GM23338 (cell line): ENCODE results near the gene STAT5B.

Experiments
- CREB1 ChIP-seq: fragments of 250-450 bp; sonication (Bioruptor Pico); IDR thresholded peaks from 2 replicates; pipeline ENCODE4 v1.5.0; 2020; ENCODE audit warnings: low read depth, mild to moderate bottlenecking, moderate library complexity
- EZH2 ChIP-seq: fragments of 200-600 bp; sonication (generic); IDR thresholded peaks from one replicate; pipeline ENCODE4 v1.8.0; 2017; ENCODE audit warnings: antibody characterized with exemption, mild to moderate bottlenecking, low read depth; ENCODE audit not compliant: unreplicated experiment
- EZH2phosphoT487 ChIP-seq: fragments of 200-600 bp; sonication (generic); IDR thresholded peaks from one replicate; pipeline ENCODE4 v1.8.1; 2018; ENCODE audit warnings: antibody characterized with exemption; ENCODE audit not compliant: unreplicated experiment
- POLR2AphosphoS5 ChIP-seq: IDR thresholded peaks from 2 replicates; pipeline ENCODE4 v1.6.1; 2016; ENCODE audit warnings: antibody characterized with exemption, low read depth
- TF ChIP-seq, protein P1 (sequence below), 2 experiments: fragments of 200-600 bp in 1 of 2; sonication (generic) in 1 of 2; conservative IDR thresholded peaks; 2 replicates each; pipeline versions ENCODE4 v1.5.1 to v1.6.1; 2016 to 2017; ENCODE audit warnings: antibody characterized with exemption in 2 of 2, low read depth in 2 of 2, mild to moderate bottlenecking in 2 of 2, moderate library complexity in 1 of 2
- TF ChIP-seq, protein P2 (sequence below): IDR thresholded peaks from one replicate; pipeline ENCODE4 v1.6.1; 2018; ENCODE audit warnings: antibody characterized with exemption; ENCODE audit not compliant: unreplicated experiment

GRCh38 chr17:42316755-42317154 is 40.6 kb upstream of the STAT5B start:
- no peak for TF ChIP-seq POLR2AphosphoS5
- TF ChIP-seq, protein P1, sequence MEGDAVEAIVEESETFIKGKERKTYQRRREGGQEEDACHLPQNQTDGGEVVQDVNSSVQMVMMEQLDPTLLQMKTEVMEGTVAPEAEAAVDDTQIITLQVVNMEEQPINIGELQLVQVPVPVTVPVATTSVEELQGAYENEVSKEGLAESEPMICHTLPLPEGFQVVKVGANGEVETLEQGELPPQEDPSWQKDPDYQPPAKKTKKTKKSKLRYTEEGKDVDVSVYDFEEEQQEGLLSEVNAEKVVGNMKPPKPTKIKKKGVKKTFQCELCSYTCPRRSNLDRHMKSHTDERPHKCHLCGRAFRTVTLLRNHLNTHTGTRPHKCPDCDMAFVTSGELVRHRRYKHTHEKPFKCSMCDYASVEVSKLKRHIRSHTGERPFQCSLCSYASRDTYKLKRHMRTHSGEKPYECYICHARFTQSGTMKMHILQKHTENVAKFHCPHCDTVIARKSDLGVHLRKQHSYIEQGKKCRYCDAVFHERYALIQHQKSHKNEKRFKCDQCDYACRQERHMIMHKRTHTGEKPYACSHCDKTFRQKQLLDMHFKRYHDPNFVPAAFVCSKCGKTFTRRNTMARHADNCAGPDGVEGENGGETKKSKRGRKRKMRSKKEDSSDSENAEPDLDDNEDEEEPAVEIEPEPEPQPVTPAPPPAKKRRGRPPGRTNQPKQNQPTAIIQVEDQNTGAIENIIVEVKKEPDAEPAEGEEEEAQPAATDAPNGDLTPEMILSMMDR (conservative IDR thresholded peaks at IDR 0.05; ENCODE audit: low read depth in 2 of 2), result no peak
- TF ChIP-seq EZH2, result no peak
- TF ChIP-seq, protein P2, sequence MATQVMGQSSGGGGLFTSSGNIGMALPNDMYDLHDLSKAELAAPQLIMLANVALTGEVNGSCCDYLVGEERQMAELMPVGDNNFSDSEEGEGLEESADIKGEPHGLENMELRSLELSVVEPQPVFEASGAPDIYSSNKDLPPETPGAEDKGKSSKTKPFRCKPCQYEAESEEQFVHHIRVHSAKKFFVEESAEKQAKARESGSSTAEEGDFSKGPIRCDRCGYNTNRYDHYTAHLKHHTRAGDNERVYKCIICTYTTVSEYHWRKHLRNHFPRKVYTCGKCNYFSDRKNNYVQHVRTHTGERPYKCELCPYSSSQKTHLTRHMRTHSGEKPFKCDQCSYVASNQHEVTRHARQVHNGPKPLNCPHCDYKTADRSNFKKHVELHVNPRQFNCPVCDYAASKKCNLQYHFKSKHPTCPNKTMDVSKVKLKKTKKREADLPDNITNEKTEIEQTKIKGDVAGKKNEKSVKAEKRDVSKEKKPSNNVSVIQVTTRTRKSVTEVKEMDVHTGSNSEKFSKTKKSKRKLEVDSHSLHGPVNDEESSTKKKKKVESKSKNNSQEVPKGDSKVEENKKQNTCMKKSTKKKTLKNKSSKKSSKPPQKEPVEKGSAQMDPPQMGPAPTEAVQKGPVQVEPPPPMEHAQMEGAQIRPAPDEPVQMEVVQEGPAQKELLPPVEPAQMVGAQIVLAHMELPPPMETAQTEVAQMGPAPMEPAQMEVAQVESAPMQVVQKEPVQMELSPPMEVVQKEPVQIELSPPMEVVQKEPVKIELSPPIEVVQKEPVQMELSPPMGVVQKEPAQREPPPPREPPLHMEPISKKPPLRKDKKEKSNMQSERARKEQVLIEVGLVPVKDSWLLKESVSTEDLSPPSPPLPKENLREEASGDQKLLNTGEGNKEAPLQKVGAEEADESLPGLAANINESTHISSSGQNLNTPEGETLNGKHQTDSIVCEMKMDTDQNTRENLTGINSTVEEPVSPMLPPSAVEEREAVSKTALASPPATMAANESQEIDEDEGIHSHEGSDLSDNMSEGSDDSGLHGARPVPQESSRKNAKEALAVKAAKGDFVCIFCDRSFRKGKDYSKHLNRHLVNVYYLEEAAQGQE, result no peak
- TF ChIP-seq CREB1, result no peak
- TF ChIP-seq EZH2phosphoT487, result no peak
